Cardiac muscle cell (in vitro differentiated cells and primary cell): ENCODE data around the gene GRIA4. TPM values are rescaled to one million over a fixed set of nuclear protein-coding genes. Genes with fewer than 3 reads are reported as not detected.

Experiments
- DNase-seq, 2 donors: peaks; one replicate each; pipeline versions ENCODE4 v3.0.0 to v3.0.0-alpha.2; 2010 to 2017; ENCODE audit warnings: low read depth in 1 of 2, low spot score in 1 of 2
- H3K27ac ChIP-seq: fragments of 200-600 bp; sonication (generic); 2 replicates; pipeline ENCODE4 v1.5.1; 2016
- H3K27me3 ChIP-seq: fragments of 200-600 bp; sonication (generic); 2 replicates; pipeline ENCODE4 v1.6.0; 2016; ENCODE audit warnings: control low read depth
- H3K36me3 ChIP-seq: fragments of 200-600 bp; sonication (generic); 2 replicates; pipeline ENCODE4 v1.5.1; 2016; ENCODE audit warnings: control low read depth
- H3K4me1 ChIP-seq: fragments of 200-600 bp; sonication (generic); 2 replicates; pipeline ENCODE4 v1.8.1; 2017; ENCODE audit warnings: low read depth, mild to moderate bottlenecking, mixed run types
- H3K4me3 ChIP-seq: fragments of 200-600 bp; sonication (generic); 2 replicates; pipeline ENCODE4 v1.5.1; 2016; ENCODE audit warnings: mild to moderate bottlenecking
- H3K9me3 ChIP-seq: fragments of 200-600 bp; sonication (generic); 2 replicates; pipeline ENCODE4 v1.5.1; 2017; ENCODE audit warnings: low read depth, mild to moderate bottlenecking, control low read depth
- polyA plus RNA-seq: library from polyadenylated mRNA; unstranded; fragments of >200 nt; fragmentation: Nextera tagmentation; extraction: Ambion mirVana; gene quantifications from 2 replicates; pipeline ENCODE4 v1.2.1, GENCODE V29; 2016
- total RNA-seq: library from RNA; depleted of rRNA; stranded (reverse); fragments of >200 nt; gene quantifications from 2 replicates; pipeline ENCODE4 v1.2.3, GENCODE V29; 2016
- TF ChIP-seq, protein P1 (sequence below): IDR thresholded peaks from 2 replicates; pipeline ENCODE4 v1.5.1; 2012; ENCODE audit warnings: low read depth, mild to moderate bottlenecking, low read length

GRIA4 gene
- total and polyA plus RNA-seq, 2 experiments from 2014 or later, result 20.8 to 36.6 TPM

DNA sequence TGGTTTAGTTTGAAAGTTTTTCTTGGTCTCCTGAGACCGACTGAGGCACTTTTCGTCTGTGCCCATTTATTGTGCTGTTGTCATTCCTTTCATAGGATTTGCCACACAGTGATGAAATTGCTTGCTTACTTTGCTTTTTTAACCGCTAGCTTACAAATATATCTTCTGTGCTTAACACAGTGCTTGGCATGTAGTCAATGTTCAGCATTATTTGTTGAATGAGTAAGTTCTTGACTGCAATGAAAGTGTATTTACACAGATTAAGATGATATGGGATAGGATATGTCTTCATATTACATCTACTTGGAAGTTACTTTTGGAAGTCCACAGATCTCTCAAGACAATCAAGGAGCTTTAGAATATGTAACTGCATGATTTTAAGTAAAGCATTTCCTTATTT lies 91.2 kb downstream of the GRIA4 start:
- H3K4me3 ChIP-seq, result no peak overlapping the region
- TF ChIP-seq, protein P1, sequence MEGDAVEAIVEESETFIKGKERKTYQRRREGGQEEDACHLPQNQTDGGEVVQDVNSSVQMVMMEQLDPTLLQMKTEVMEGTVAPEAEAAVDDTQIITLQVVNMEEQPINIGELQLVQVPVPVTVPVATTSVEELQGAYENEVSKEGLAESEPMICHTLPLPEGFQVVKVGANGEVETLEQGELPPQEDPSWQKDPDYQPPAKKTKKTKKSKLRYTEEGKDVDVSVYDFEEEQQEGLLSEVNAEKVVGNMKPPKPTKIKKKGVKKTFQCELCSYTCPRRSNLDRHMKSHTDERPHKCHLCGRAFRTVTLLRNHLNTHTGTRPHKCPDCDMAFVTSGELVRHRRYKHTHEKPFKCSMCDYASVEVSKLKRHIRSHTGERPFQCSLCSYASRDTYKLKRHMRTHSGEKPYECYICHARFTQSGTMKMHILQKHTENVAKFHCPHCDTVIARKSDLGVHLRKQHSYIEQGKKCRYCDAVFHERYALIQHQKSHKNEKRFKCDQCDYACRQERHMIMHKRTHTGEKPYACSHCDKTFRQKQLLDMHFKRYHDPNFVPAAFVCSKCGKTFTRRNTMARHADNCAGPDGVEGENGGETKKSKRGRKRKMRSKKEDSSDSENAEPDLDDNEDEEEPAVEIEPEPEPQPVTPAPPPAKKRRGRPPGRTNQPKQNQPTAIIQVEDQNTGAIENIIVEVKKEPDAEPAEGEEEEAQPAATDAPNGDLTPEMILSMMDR, result no peak
- peaks cover 3% of the 10 kb centered on the region for H3K4me1 ChIP-seq
- no peaks in the 10 kb centered on the region for H3K27me3 ChIP-seq
- no peak for DNase-seq
- no peak overlapping the region for H3K27ac ChIP-seq
- no peaks in the 10 kb centered on the region for H3K9me3 ChIP-seq
- no peaks in the 10 kb centered on the region for H3K36me3 ChIP-seq

DNA sequence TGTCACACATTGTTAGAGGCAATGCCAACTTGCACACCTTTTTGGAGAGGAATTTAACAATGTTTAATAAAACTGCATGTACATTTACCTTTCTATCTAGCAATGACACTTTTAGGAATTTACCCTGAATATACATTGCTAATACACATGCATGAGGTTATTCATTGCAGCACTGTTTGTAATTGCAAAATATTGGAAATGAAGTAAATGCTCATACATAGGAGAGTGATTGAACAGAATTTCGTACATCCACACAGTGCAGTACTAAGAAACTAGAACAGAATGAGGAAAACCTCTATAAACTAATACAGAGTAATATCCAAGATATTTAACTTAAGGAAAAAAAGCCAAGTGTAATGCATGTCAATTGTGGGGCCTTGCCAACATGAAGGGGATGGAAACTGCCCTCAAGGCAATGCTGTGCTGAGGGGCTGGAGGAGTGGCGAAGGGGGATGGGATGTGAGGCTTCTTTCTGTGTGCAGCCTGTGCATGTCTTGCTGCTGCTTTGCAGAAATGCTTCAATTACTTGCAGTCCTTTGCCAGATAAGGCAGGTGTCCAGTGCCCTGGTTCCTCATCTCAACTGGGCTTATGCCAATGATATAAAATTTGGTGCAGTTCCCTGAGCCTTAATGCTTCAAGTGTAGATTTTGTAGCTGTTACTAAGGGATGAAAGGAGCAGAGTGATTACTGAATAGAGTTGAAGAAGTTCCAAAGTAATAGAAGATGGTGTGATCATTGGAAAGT lies 96.1 kb downstream of the GRIA4 start:
- peaks cover 3% of the 10 kb centered on the region for H3K4me1 ChIP-seq
- no peaks in the 10 kb centered on the region for H3K9me3 ChIP-seq
- DNase-seq, result no peak
- no peaks in the 10 kb centered on the region for H3K36me3 ChIP-seq
- H3K27me3 ChIP-seq, result no peaks in the 10 kb centered on the region
- H3K4me3 ChIP-seq, result no peak overlapping the region
- H3K27ac ChIP-seq, result no peak overlapping the region
- TF ChIP-seq, protein P1, result no peak

DNA sequence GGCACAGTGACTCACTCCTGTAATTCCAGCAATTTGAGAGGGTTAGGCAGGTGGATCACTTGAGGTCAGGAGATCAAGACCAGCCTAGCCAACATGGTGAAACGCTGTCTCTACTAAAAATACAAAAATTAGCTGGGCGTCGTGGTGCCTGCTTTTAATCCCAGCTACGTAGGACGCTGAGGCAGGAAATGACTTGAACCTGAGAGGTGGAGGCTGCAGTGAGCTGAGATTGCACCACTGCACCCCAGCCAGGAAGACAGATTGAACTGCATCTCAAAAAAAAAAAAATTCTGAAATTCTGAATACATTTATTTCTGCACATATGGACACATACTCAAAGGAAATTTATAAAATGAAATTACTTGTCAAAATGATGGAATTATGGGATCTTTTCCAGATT lies 103.2 kb downstream of the GRIA4 start:
- Histone ChIP-seq H3K27me3 (no peaks in the 10 kb centered on the region), H3K27ac (no peak overlapping the region), H3K4me1 (no peaks in the 10 kb centered on the region), H3K4me3 (no peak overlapping the region), H3K9me3 (no peaks in the 10 kb centered on the region), H3K36me3 (no peaks in the 10 kb centered on the region)
- DNase-seq, result no peak
- TF ChIP-seq, protein P1, result no peak

DNA sequence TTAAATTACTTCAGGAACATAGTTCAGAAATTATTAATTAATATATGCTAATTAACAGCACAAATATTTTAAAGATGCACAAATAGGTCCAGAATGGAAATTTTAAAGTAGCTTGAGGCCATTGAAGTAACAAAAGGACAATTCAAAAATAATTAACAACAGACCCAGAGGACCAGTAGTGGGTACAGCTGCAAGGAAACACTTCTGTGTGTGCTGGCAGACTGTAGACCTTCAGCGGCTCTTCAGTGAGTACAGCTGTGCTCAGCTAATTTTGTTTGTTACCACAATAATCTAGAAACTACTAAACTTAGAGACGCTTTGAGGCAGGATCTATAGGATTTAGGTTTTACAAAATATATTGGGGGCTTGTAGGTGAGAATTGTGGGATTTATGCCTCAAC lies 103.8 kb downstream of the GRIA4 start:
- Histone ChIP-seq H3K9me3 (no peaks in the 10 kb centered on the region), H3K27ac (no peak overlapping the region), H3K4me3 (no peak overlapping the region), H3K4me1 (no peaks in the 10 kb centered on the region), H3K27me3 (no peaks in the 10 kb centered on the region), H3K36me3 (no peaks in the 10 kb centered on the region)
- TF ChIP-seq, protein P1, result no peak
- no peak for DNase-seq

DNA sequence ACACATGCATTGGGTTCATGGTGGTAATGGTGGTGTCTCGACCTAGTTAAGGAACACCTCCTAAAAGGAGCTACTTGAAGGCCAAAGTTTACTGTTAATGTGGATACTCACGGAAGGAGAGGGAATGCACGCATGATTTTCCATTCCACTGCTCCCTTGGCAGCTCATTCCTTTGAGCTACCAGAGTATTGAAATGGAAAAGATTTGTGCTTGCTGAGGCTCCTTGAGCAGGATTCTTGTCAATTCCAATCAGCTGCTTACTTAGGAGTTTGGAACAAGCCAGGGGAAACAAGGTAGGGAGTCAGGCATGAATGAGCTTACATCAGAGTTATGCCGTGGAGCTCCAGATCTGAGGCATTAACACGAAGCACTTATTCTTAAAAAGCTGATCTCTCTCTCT lies 108.8 kb downstream of the GRIA4 start:
- Histone ChIP-seq H3K36me3 (no peaks in the 10 kb centered on the region), H3K9me3 (no peaks in the 10 kb centered on the region), H3K27me3 (no peaks in the 10 kb centered on the region), H3K4me1 (no peaks in the 10 kb centered on the region), H3K4me3 (no peak overlapping the region), H3K27ac (no peak overlapping the region)
- no peak for DNase-seq
- TF ChIP-seq, protein P1, result no peak
